Heart right ventricle (tissue), 16 donors: ENCODE measurements around the gene SNAPC1. TPM values are rescaled to one million over a fixed set of nuclear protein-coding genes. Genes with fewer than 3 reads are reported as not detected.
"Not testable (repeated sequence)": the region's sequence is repeated elsewhere in the genome, so short reads cannot be mapped to it uniquely, and the experiment has no call there.

Experiments used
- ATAC-seq, 8 donors: fragments of 200-7000 bp; cut with Tn5 transposase; one replicate each; pipeline ENCODE4 v1.9.1; 2020; ENCODE audit warnings: mild to moderate bottlenecking in 8 of 8, moderate library complexity in 8 of 8, moderate number of reproducible peaks in 1 of 8
- DNase-seq, 2 donors: peaks; one replicate each; pipeline ENCODE4 v3.0.0-alpha.2; 2020
- H3K27ac ChIP-seq, 10 donors: fragments of 200-600 bp; sonication (generic) in 2 of 10; one replicate each; pipeline versions ENCODE4 v1.5.0 to v1.8.0; 2020 to 2022; ENCODE audit warnings: mild to moderate bottlenecking in 3 of 10
- H3K27me3 ChIP-seq, 7 donors: fragments of 200-600 bp; one replicate each; pipeline ENCODE4 v1.8.0; 2021 to 2022; ENCODE audit warnings: mild to moderate bottlenecking in 2 of 7
- H3K36me3 ChIP-seq, 9 donors: fragments of 200-600 bp; sonication (generic) in 1 of 9; one replicate each; pipeline versions ENCODE4 v1.5.0 to v1.8.0; 2020 to 2022; ENCODE audit warnings: mild to moderate bottlenecking in 2 of 9
- H3K4me1 ChIP-seq, 9 donors: fragments of 200-600 bp; sonication (generic) in 1 of 9; one replicate each; pipeline versions ENCODE4 v1.5.0 to v1.8.0; 2020 to 2022; ENCODE audit warnings: mild to moderate bottlenecking in 4 of 9
- H3K4me3 ChIP-seq, 10 donors: fragments of 200-600 bp; sonication (generic) in 2 of 10; one replicate each; pipeline versions ENCODE4 v1.5.0 to v1.8.0; 2020 to 2022; ENCODE audit warnings: mild to moderate bottlenecking in 7 of 10, moderate library complexity in 2 of 10
- H3K9me3 ChIP-seq, 11 donors: fragments of 200-600 bp in 10 of 11; sonication (generic) in 2 of 11; one replicate each; pipeline versions ENCODE4 v1.5.0 to v1.8.0; 2013 to 2022; ENCODE audit warnings: mild to moderate bottlenecking in 2 of 11, control low read depth in 1 of 11, moderate library complexity in 1 of 11
- CTCF ChIP-seq, 9 donors: fragments of 200-600 bp; sonication (generic) in 2 of 9; IDR thresholded peaks; one replicate each; pipeline versions ENCODE4 v1.5.0 to v1.8.0; 2021 to 2022; ENCODE audit warnings: antibody characterized with exemption in 9 of 9, mild to moderate bottlenecking in 5 of 9, moderate library complexity in 1 of 9
- WGBS, 2 donors: extraction: QIAGEN DNeasy Blood & Tissue Kit; methylation state at CpG; one replicate each; pipeline ENCODE4 v1.1.7; 2013; ENCODE audit warnings: inconsistent platforms in 1 of 2; 5-methylcytosine and 5-hydroxymethylcytosine counted together
- intact Hi-C, 10 donors: fragments of 100-400 bp; cut with DNase I; formaldehyde crosslinking; loops; one replicate each; pipeline versions ENCODE4 v1.11.1 to v1.14.2; 2022
- polyA plus RNA-seq, 2 donors: library from polyadenylated mRNA; stranded (reverse); fragments of 200-250 nt; gene quantifications; one replicate each; pipeline ENCODE4 v1.2.3, GENCODE V29; 2013
- total RNA-seq, 10 donors: library from RNA; stranded (reverse); fragmentation: NEBNext Ultra II Directional in 3 of 10; extraction: Animal tissue kit (Norgen Biotek cat#: 25700) in 3 of 10; gene quantifications; one replicate each; pipeline versions ENCODE4 v1.2.1 to v1.2.4, GENCODE V29; 2021 to 2023
- donor health status: Arrhythmogenic right ventricular cardiomyopathy.
- donor health status: ischemic (EF 13 %, LVEDD 7.1; RV severe dilation, severe dysfunction).
- donor health status: healthy with polysubstance abuse.
- donor health status: DM: no; HTN: yes; CAD: no.
- donor health status: DM: no; HTN: no; CAD: no.
- donor health status: ischemic (EF 25% LVEDD 6.9; RV normal size, moderate dysfunction).
- donor health status: ischemic (EF 25% LVEDD 5.7; RV mildly dilated, moderate dysfunction).
- donor health status: healthy.
- donor health status: DM: yes; HTN: yes; CAD: no.
- donor health status: Ischemic cardiomyopathy.
- donor health status: ischemic (EF 35%, LVEDD 5.7; RV mildly dilated, moderate dysfunction).
- donor health status: nonischemic (EF 11% LVEDD 7.7; RV severe dilation, severe dysfunction).
- donor health status: DM: yes; HTN: yes; CAD: no.
- donor health status: PGD.
- donor health status: ischemic (EF 29% LVEDD 5.4; RV normal size, mild dysfunction).
- donor health status: nonischemic (EF 23%, LVEDD 6.1; RV moderate dilation, normal function).

Gene SNAPC1
- total and polyA plus RNA-seq, 12 donors, result 4.2 to 11.9 (median 7.3) TPM

- Histone ChIP-seq H3K9me3 (no peaks in the 10 kb centered on the region), H3K4me1 (peaks cover 0 to 34% (median 23%) of the 10 kb centered on the region in 9 donors), H3K27me3 (no peaks in the 10 kb centered on the region), H3K27ac (no peak overlapping the region), H3K36me3 (peaks cover 0 to 100% (median 39%) of the 10 kb centered on the region in 9 donors), H3K4me3 (no peak overlapping the region)
- 85 to 94% methylated on average over 5 of the region's 5 CpGs for WGBS, 2 donors
- no peak for DNase-seq
- intact Hi-C loops, result no loop called here
- no peak for TF ChIP-seq CTCF (IDR thresholded peaks at IDR 0.05)
- ATAC-seq, result no peak
Measured at GRCh38 chr14:61744238-61744637, 18.0 kb upstream of the SNAPC1 start.

GRCh38 chr14:61746346-61746745, 15.9 kb upstream of the SNAPC1 start:
- WGBS, 2 donors, result 89 to 92% methylated on average over 3 of the region's 3 CpGs
- peaks cover 0 to 46% (median 29%) of the 10 kb centered on the region in 9 donors for H3K4me1 ChIP-seq
- intact Hi-C loops, H3K4me3 ChIP-seq, DNase-seq, H3K27me3 ChIP-seq, ATAC-seq, H3K9me3 ChIP-seq: not testable (repeated sequence)
- peaks cover 0 to 80% (median 27%) of the 10 kb centered on the region in 9 donors for H3K36me3 ChIP-seq
- peak overlapping the region in 5 of 10 donors; percentile 12 to 52 (median 46) for H3K27ac ChIP-seq

- intact Hi-C loops, result no loop called here
- TF ChIP-seq CTCF (IDR thresholded peaks at IDR 0.05), result no peak
Measured at GRCh38 chr14:61746881-61747280, 15.3 kb upstream of the SNAPC1 start.

GRCh38 chr14:61747342-61747741, 14.9 kb upstream of the SNAPC1 start:
- 79 to 84% methylated on average over 3 of the region's 3 CpGs for WGBS, 2 donors
- Histone ChIP-seq H3K36me3 (peaks cover 0 to 70% (median 17%) of the 10 kb centered on the region in 9 donors), H3K27ac (peak overlapping the region in 5 of 10 donors; percentile 12 to 95 (median 51)), H3K4me1 (peaks cover 0 to 55% (median 36%) of the 10 kb centered on the region in 9 donors), H3K27me3 (no peaks in the 10 kb centered on the region), H3K4me3 (peak overlapping the region in 2 of 10 donors; percentile 3 to 63), H3K9me3 (no peaks in the 10 kb centered on the region)
- ATAC-seq (no peak), DNase-seq (no peak)
- intact Hi-C loops, result no loop called here
- TF ChIP-seq CTCF (IDR thresholded peaks at IDR 0.05), result no peak

More at GRCh38 chr14:61746881-61747280, 15.3 kb upstream of the SNAPC1 start:
- peak overlapping the region in 1 of 10 donors; percentile 3 for H3K4me3 ChIP-seq
- H3K36me3 ChIP-seq, result peaks cover 0 to 74% (median 22%) of the 10 kb centered on the region in 9 donors
- peaks cover 0 to 51% (median 34%) of the 10 kb centered on the region in 9 donors for H3K4me1 ChIP-seq
- no peaks in the 10 kb centered on the region for H3K9me3 ChIP-seq
- no peaks in the 10 kb centered on the region for H3K27me3 ChIP-seq
- peak overlapping the region in 6 of 10 donors; percentile 12 to 52 (median 40) for H3K27ac ChIP-seq
- DNase-seq (no peak), ATAC-seq (no peak)

GRCh38 chr14:61749264-61749663, 13.0 kb upstream of the SNAPC1 start:
- peaks cover 0 to 63% (median 36%) of the 10 kb centered on the region in 9 donors for H3K4me1 ChIP-seq
- no peaks in the 10 kb centered on the region for H3K27me3 ChIP-seq
- peaks cover 0 to 50% (median 14%) of the 10 kb centered on the region in 9 donors for H3K36me3 ChIP-seq
- H3K27ac ChIP-seq, result peak overlapping the region in 9 of 10 donors; percentile 87 to 97 (median 94)
- TF ChIP-seq CTCF (IDR thresholded peaks at IDR 0.05), result no peak
- 20 to 22% methylated on average over 3 of the region's 3 CpGs for WGBS, 2 donors
- DNase-seq, result no peak
- intact Hi-C loops, result no loop called here
- no peaks in the 10 kb centered on the region for H3K9me3 ChIP-seq
- peak in 3 of 8 donors; percentile 23 to 28 (median 23) for ATAC-seq
- peak overlapping the region; percentile 12 to 82 (median 65) for H3K4me3 ChIP-seq
